Measurements from ENCODE around the gene NETO1. TPM values are rescaled to one million over a fixed set of nuclear protein-coding genes. Genes with fewer than 3 reads are reported as not detected.

The NETO1 gene
- total RNA-seq, 2 experiments from 2014 or later: not detected

- no peaks in the 10 kb centered on the region for H3K4me1 Mint-ChIP-seq (ENCODE audit: low read depth)
- TF ChIP-seq CTCF (IDR thresholded peaks at IDR 0.05): no peak
- intact Hi-C loops (cut with micrococcal nuclease): no loop called here
- no peak for ATAC-seq
- H3K27me3 Mint-ChIP-seq: no peaks in the 10 kb centered on the region
- DNase-seq: no peak
- H3K9me3 Mint-ChIP-seq: no peaks in the 10 kb centered on the region
- no peak overlapping the region for H3K27ac Mint-ChIP-seq
- no peaks in the 10 kb centered on the region for H3K36me3 Mint-ChIP-seq (ENCODE audit: low read depth)
- ChIA-PET CTCF (no interaction called here), POLR2A (no interaction called here)
- H3K4me3 Mint-ChIP-seq: no peak overlapping the region
Observed at GRCh38 chr18:72799106-72799505, 68.7 kb downstream of the NETO1 start.

GRCh38 chr18:72783530-72783929 lies 84.3 kb downstream of the NETO1 start:
- DNase-seq (no peak), ATAC-seq (no peak)
- ChIA-PET CTCF (no interaction called here), POLR2A (interaction anchor here (0.6 kb wide), 1 partner anchor 695 kb away, joined by 3 read pairs; no protein-coding TSS in a partner anchor)
- no peak for TF ChIP-seq CTCF (IDR thresholded peaks at IDR 0.05)
- Mint-ChIP-seq H3K4me1 (ENCODE audit: low read depth) (no peaks in the 10 kb centered on the region), H3K9me3 (no peaks in the 10 kb centered on the region), H3K27me3 (no peaks in the 10 kb centered on the region), H3K36me3 (ENCODE audit: low read depth) (no peaks in the 10 kb centered on the region), H3K27ac (no peak overlapping the region), H3K4me3 (no peak overlapping the region)
- intact Hi-C loops (cut with micrococcal nuclease): no loop called here

- Mint-ChIP-seq H3K9me3 (no peaks in the 10 kb centered on the region), H3K27me3 (no peaks in the 10 kb centered on the region), H3K36me3 (ENCODE audit: low read depth) (no peaks in the 10 kb centered on the region), H3K27ac (no peak overlapping the region), H3K4me1 (ENCODE audit: low read depth) (no peaks in the 10 kb centered on the region), H3K4me3 (no peak overlapping the region)
- no peak for TF ChIP-seq CTCF (IDR thresholded peaks at IDR 0.05)
- ChIA-PET CTCF (interaction anchor here (1.7 kb wide), 1 partner anchor 15 kb away, joined by 3 read pairs; no protein-coding TSS in a partner anchor), POLR2A (no interaction called here)
- DNase-seq (no peak), ATAC-seq (no peak)
- intact Hi-C loops (cut with micrococcal nuclease): no loop called here
Observed at GRCh38 chr18:72774914-72775313, 92.9 kb downstream of the NETO1 start.

DNA sequence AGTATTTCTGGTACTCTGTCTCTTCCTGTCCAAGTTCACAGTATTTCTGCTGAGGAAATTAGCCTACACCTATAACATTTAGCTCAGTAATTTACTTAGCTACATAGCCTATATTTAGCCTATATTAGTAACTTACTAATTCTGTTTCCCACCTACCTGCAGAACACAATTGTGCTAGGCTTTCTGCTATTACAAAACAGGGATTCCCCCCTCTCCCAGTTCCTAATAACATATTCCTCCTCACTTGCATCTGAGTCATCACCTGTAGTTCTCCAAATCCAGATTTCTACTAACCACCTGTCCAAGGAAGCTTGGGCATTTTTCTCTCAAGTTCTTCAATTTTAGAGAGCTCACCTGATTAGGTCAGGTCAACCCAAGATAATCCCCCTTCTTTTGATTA lies 94.9 kb downstream of the NETO1 start:
- Mint-ChIP-seq H3K36me3 (ENCODE audit: low read depth) (no peaks in the 10 kb centered on the region), H3K4me3 (no peak overlapping the region), H3K27me3 (peaks cover 1% of the 10 kb centered on the region), H3K9me3 (no peaks in the 10 kb centered on the region), H3K27ac (no peak overlapping the region), H3K4me1 (ENCODE audit: low read depth) (no peaks in the 10 kb centered on the region)
- CTCF ChIA-PET: no interaction called here
- intact Hi-C loops (cut with micrococcal nuclease): no loop called here
- no peak for TF ChIP-seq CTCF (IDR thresholded peaks at IDR 0.05)
- DNase-seq (no peak), ATAC-seq (no peak)
- POLR2A ChIA-PET: no interaction called here

DNA sequence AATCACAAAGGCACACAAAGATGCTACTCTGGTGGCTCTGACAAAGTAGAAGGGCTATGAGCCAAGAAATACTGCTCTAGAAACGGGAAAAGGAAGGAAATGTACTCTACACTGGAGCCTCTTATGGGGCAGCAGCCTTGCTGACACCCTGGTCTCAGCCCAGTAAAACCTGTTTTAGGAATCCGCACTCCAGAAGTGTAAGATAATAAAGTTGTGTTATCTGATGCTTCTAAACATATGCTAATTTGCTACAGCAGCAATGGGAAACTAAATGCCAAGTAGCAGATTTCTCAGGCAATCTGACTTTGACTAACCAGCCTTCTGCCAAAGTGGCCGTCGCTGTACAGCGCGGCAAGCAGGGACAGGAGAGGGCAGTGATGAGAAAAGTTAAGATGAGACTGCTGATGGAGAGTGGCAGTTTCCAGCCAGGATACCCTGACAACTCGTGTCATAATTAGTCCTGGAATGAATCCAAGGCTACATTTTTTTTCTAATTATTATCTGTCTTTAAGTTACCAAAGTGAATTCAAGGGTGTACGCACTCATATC lies 99.0 kb downstream of the NETO1 start:
- ChIA-PET CTCF (no interaction called here), POLR2A (no interaction called here)
- no peak for TF ChIP-seq CTCF (IDR thresholded peaks at IDR 0.05)
- H3K9me3 Mint-ChIP-seq: no peaks in the 10 kb centered on the region
- DNase-seq: no peak
- H3K4me3 Mint-ChIP-seq: no peak overlapping the region
- no peaks in the 10 kb centered on the region for H3K36me3 Mint-ChIP-seq (ENCODE audit: low read depth)
- no peak for ATAC-seq
- H3K27me3 Mint-ChIP-seq: peaks cover 1% of the 10 kb centered on the region
- intact Hi-C loops (cut with micrococcal nuclease): no loop called here
- H3K4me1 Mint-ChIP-seq (ENCODE audit: low read depth): no peaks in the 10 kb centered on the region
- H3K27ac Mint-ChIP-seq: no peak overlapping the region

Data from activated CD8-positive, alpha-beta T cell treated with anti-CD3 and anti-CD28 coated beads for 36 hours (primary cell).